ENCODE measurements around the gene RELN.

Gene RELN

GRCh38 chr7:103668279-103668941 lies 321.0 kb downstream of the RELN start:
- no peak for DNase-seq

DNA sequence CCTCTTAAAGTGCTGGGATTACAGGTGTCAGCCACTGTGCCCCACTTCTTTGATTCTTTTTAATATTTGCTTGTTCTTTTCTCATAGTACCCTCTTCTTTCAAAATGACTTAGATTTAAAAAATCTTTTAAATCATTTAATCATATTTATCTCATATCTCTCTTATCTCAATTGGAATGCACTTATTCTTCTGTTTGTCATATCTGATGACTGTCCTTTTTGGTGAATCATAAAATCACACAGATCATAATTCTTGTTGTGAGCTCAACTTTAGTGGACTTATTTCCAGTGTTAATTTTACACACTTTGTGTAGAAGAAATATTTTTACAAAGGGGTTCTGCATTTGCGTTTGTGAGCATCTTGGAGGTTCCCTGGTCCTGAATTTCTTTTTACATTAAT lies 323.1 kb downstream of the RELN start:
- DNase-seq: no peak

DNA sequence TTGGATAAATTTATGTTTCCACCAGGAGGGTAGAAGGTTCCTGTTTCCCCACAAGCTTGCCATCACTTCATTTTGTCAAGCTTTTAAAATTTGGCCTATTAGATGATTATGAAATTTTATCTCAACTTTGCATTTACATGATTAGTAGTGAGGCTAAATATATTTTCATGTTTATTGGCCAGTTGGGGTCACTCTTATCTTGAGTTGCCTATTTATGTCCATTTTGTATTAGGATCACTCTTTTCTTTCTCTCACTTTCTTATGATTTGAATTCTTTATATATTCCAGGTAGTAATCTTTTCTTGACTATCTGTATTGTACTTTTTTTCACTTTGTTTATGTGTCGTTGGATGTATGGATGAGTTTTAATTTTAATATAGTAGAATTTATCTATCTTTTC lies 324.9 kb downstream of the RELN start:
- DNase-seq: no peak

DNA sequence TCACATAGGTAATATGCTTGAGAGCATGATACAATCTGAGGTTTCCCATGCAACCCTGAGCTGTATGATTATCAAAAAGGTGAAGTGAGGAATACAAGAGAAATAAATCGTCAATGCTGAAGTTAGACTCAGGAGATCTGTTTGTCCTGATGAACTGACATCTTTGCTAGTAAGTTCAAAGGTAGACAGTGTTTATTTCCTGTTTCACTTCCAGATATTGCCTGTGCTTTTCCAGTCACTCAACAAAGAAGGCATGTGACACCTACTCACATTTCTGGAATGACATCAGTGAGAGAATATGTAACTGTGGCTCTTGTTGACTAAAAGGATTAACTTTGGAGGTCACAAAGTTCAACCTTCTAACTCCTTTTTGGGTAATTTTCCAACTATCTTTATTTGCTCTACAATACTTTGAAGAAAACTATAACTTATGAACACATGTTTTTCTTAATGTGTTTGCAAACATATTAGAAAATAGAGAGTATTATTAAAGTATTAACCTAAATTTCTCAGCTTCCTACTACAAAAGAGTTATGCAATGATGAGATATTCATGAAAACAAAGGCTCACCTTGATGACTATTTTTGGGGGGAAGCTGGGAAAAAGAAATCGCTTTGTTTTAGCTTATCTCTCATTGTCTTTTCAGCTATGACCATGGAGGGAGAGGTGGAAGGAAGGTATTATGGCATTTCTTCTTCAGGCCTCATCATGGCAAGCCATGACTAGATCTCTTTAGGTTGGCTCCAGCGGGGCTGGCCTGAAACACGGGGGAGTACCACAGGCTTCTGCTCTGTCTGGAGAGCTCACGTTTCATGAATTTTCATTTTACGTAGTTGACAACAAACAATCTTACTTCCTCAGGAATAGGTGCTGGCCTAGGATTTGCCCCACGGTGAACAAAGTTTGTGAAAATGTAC lies 328.7 kb downstream of the RELN start:
- DNase-seq: no peak

DNA sequence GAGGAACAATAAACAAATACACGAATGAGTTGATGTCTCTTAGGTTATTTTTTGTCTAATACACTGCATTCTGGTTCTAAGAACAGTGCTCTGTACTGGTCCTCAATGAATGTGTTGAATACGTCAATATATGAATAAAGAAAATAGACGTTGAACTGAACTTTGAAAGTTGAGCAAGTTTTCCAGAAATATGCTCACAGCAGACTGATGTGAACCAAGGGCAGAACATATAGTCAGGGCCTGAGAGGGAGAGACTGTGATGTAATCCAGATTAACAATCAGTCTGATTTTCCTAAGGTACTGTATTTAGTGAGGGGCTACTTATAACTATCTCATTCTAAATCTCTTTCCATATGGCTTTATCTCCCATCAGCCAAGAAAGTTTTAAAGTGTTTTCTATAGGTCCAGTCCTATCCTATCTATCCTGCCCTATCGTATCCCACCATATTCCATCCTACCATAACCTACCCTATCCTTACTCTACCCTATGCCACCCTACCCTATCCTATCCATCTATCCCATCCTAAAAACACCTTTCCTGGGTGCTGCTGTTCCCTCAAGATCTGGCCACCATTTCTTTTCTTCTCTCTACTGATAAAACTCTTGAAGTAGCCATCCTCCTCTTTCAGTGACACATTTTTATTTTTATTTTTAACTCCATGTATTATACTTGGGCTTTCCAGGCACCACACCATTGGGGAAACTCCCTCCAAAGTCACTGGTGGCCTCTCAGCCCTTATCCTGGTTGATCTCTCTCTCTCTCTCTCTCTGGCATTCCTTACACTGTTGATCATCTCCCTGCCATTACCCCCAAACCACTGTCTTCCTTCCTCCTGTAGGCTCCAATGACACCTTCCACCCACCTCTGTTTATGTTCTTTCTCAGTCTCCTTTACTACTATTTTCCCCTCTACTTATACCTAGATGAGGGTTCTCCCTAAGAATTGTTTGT lies 331.1 kb downstream of the RELN start:
- DNase-seq: no peak

GRCh38 chr7:103657474-103657894 lies 332.0 kb downstream of the RELN start:
- no peak for DNase-seq

DNA sequence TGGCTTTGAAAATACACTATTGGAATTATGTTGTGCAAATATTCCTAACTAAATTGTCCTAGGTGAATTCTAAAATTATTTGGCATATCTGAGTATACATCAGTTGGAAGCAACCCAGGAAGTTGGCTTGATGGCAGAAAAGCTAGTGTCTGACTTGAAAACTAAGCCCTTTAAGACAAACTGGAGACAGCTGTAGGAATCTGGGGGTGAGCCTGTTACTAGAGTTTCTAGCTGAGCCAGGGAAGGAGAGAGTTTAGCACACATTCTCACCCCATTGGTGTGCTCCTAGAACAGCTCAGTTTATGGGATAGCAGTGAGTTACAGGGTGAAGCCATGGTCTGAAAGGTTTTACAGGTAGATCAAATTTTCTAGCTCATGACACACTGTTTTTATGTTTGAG lies 333.2 kb downstream of the RELN start:
- DNase-seq: no peak

DNA sequence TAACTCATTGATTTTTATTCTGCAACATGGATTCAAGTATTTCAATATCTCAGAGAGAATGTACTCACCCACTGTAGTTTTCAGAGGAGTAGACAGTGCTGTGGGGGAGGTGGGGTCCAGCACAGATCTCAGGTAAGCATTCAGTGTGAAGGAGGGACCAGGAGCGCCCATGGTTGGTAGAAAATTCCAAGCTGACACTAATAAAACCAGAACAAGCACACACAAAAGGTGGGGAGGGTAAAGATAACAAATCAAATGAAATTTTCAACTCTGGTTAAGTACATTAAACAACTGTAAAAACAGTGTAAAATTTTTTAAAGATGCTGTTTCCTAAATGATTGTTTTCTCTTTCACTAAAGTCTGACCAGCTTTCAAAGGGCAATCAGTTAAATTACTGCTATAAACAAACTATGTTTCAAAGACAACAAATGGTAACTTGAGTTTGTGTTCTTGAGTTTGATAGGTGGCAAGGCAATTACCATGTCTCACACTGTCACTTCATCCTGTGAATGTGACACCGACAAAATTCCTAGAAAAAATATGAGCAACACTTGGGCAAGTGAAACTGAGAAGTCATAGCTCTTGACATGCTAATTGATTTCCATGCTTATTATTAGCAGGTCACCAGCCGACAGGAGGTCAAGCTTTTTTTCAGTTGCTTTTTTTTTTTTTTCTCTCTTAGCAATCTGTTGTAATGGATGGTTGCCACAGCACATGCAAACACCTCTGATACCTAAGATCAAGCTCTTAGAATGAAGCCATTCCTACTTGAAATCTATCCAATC lies 337.7 kb downstream of the RELN start:
- DNase-seq: no peak

GRCh38 chr7:103649052-103649451 lies 340.4 kb downstream of the RELN start:
- no peak for DNase-seq

GRCh38 chr7:103648135-103648534 lies 341.3 kb downstream of the RELN start:
- DNase-seq: no peak

DNA sequence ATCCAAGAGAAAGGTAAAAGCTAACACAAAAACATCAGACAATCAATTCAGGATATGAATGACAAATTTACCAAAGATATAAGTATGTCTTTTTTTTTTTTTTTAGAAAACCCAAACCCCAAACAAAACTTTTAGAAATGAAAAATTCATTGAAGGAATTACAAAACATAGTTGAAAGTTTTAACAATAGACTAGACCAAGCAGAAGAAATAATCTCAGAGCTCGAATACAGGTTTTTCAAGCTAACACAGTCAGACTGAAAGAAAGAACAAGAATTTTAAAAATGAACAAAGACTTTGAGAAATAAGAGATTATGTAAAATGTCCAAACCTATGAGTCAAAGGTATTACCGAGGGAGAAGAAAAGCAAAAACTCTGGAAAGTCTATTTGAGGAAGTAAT lies 345.1 kb downstream of the RELN start:
- no peak for DNase-seq

- DNase-seq: no peak
These were observed 349.3 kb downstream of the RELN start for GRCh38 chr7:103640031-103640779.

DNA sequence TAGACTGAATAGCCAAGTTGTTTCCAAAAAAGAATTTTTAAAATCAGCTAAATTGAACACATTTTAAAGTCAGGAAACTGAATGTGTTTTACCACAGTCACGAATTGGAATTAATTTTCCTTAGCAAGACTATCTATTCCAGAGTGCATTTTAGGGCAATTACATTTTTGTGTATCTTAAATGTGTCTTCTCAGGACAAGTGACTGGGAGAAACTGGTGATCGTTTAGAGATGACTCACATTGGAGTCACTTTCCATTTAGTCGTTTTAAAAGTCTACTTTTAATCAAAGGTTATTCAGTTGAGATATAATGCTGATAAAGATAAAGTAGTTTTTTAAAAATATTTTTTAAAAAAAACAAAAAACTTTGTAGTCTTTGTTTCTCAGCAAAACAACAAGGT lies 351.7 kb downstream of the RELN start:
- no peak for DNase-seq

GRCh38 chr7:103637094-103637493 lies 352.4 kb downstream of the RELN start:
- DNase-seq: no peak

GRCh38 chr7:103636153-103636552 lies 353.3 kb downstream of the RELN start:
- DNase-seq: no peak

GRCh38 chr7:103632972-103633371 lies 356.5 kb downstream of the RELN start:
- no peak for DNase-seq

- no peak for DNase-seq
These were observed 357.3 kb downstream of the RELN start for GRCh38 chr7:103632005-103632639.

DNA sequence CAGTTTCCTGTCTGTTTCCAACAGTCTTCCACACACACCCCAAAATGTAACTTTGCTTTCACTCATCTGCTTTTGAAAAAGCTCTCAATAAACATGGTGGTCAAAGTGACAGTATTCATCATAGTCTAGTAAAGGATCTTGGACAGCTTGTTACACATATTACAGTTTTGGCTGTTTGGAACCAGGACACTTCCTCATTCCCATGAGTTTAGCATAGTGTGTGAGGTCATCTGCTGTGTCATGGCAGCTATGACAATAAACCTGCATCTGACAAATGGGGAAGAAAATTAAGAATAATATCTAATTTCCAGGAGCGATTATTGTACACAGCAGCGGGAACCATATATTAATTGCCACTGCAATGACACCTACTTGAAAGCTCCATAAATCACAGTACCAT lies 359.1 kb downstream of the RELN start:
- no peak for DNase-seq

- no peak for DNase-seq
These were observed 360.7 kb downstream of the RELN start for GRCh38 chr7:103628742-103629141.

DNA sequence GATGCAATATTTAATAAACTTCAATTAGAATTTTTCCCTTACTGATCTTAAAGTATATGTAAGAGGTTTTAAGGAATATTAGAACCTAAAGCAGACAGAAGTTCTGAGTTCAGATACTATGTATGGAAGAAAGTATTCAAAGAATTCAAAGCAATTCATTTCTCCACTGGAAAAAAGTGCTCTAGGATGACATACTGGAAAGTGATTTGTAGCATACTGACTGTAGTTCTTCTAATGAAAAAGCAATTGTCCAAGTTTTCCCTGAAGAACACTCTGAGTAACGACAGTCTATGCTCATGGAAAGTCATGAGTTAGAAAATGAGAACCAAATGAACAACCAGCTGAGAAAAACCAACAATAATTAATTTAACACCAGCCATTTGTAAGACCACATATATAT lies 362.7 kb downstream of the RELN start:
- DNase-seq: no peak

DNA sequence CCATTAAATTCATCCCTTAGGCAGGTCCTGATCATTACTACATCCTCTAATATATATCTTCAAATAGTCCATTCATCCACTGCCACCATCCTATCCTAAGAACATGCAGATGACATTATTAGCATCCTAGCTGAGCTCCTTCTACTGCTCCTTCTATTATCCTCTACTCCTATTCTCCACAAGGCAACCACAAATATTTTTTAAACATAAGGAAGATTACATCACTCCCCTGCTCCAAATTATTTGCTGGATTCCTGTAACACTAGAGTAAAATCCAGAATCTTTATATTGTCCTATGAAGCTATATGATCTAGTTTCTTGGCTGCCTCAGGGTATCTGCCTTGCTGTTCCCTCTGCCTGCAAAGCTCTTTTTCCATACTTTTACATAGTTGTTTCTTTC lies 367.2 kb downstream of the RELN start:
- DNase-seq: no peak
